Effector memory CD4-positive, alpha-beta T cell (primary cell): ENCODE results near the gene RASGRP2.

ENCODE experiments used
- DNase-seq, 3 donors: peaks; one replicate each; pipeline ENCODE4 v3.0.0-alpha.2; 2020
- H3K27ac ChIP-seq: 2 replicates; pipeline ENCODE4 v1.7.0; 2013; ENCODE audit warnings: mild to moderate bottlenecking, low read length, moderate library complexity; ENCODE audit not compliant: insufficient read depth, poor library complexity, severe bottlenecking
- H3K27me3 ChIP-seq: replicated peaks from 2 replicates; pipeline ENCODE4 v1.7.0; 2013; ENCODE audit warnings: mild to moderate bottlenecking, low read length; ENCODE audit not compliant: insufficient read depth, control insufficient read depth, poor library complexity, severe bottlenecking
- H3K36me3 ChIP-seq: 2 replicates; pipeline ENCODE4 v1.7.0; 2013; ENCODE audit warnings: mild to moderate bottlenecking, low read length, moderate library complexity; ENCODE audit not compliant: control insufficient read depth, insufficient read depth
- H3K4me1 ChIP-seq: 2 replicates; pipeline ENCODE4 v1.7.0; 2013; ENCODE audit warnings: low read length, mild to moderate bottlenecking; ENCODE audit not compliant: control insufficient read depth, insufficient read depth, poor library complexity, severe bottlenecking
- H3K4me3 ChIP-seq: 2 replicates; pipeline ENCODE4 v1.7.0; 2013; ENCODE audit warnings: low read length, low read depth, mild to moderate bottlenecking; ENCODE audit not compliant: insufficient read depth, poor library complexity, severe bottlenecking
- H3K9me3 ChIP-seq: 2 replicates; pipeline ENCODE4 v1.7.0; 2013; ENCODE audit warnings: mild to moderate bottlenecking, low read length, moderate library complexity; ENCODE audit not compliant: control insufficient read depth

RASGRP2 gene

GRCh38 chr11:64770120-64770519, 26.2 kb upstream of the RASGRP2 start:
- peaks cover 97% of the 10 kb centered on the region for H3K36me3 ChIP-seq
- DNase-seq, result no peak
- no peaks in the 10 kb centered on the region for H3K9me3 ChIP-seq
- no peak overlapping the region for H3K4me3 ChIP-seq
- peaks cover 53% of the 10 kb centered on the region for H3K4me1 ChIP-seq
- H3K27ac ChIP-seq, result no peak overlapping the region
- no peaks in the 10 kb centered on the region for H3K27me3 ChIP-seq

GRCh38 chr11:64769283-64769682, 25.3 kb upstream of the RASGRP2 start:
- Histone ChIP-seq H3K4me1 (peaks cover 59% of the 10 kb centered on the region), H3K9me3 (no peaks in the 10 kb centered on the region), H3K4me3 (no peak overlapping the region), H3K36me3 (peaks cover 95% of the 10 kb centered on the region), H3K27me3 (no peaks in the 10 kb centered on the region), H3K27ac (no peak overlapping the region)
- DNase-seq, result no peak

- H3K36me3 ChIP-seq, result peaks cover 85% of the 10 kb centered on the region
- no peak overlapping the region for H3K4me3 ChIP-seq
- H3K9me3 ChIP-seq, result no peaks in the 10 kb centered on the region
- H3K4me1 ChIP-seq, result peaks cover 60% of the 10 kb centered on the region
- no peaks in the 10 kb centered on the region for H3K27me3 ChIP-seq
- peak overlapping the region; percentile 41 for H3K27ac ChIP-seq
- no peak for DNase-seq
Observed at GRCh38 chr11:64768300-64768694, 24.4 kb upstream of the RASGRP2 start.

- H3K36me3 ChIP-seq, result peaks cover 84% of the 10 kb centered on the region
- H3K27ac ChIP-seq, result peak overlapping the region; percentile 41
- no peaks in the 10 kb centered on the region for H3K9me3 ChIP-seq
- H3K4me3 ChIP-seq, result no peak overlapping the region
- peaks cover 61% of the 10 kb centered on the region for H3K4me1 ChIP-seq
- peak; percentile 57 to 77 (median 63) for DNase-seq
- H3K27me3 ChIP-seq, result no peaks in the 10 kb centered on the region
Observed at GRCh38 chr11:64767344-64768299, 23.7 kb upstream of the RASGRP2 start.

- peaks cover 66% of the 10 kb centered on the region for H3K4me1 ChIP-seq
- H3K27ac ChIP-seq, result peak overlapping the region; percentile 41
- no peak overlapping the region for H3K4me3 ChIP-seq
- no peaks in the 10 kb centered on the region for H3K27me3 ChIP-seq
- H3K36me3 ChIP-seq, result peaks cover 82% of the 10 kb centered on the region
- no peak for DNase-seq
- no peaks in the 10 kb centered on the region for H3K9me3 ChIP-seq
Observed at GRCh38 chr11:64766881-64767280, 22.9 kb upstream of the RASGRP2 start.

- no peak for DNase-seq
- Histone ChIP-seq H3K27ac (no peak overlapping the region), H3K4me3 (no peak overlapping the region), H3K9me3 (no peaks in the 10 kb centered on the region), H3K4me1 (peaks cover 66% of the 10 kb centered on the region), H3K27me3 (no peaks in the 10 kb centered on the region), H3K36me3 (peaks cover 74% of the 10 kb centered on the region)
Observed at GRCh38 chr11:64765851-64766665, 22.1 kb upstream of the RASGRP2 start.

- H3K27me3 ChIP-seq, result no peaks in the 10 kb centered on the region
- peak overlapping the region; percentile 31 for H3K4me3 ChIP-seq
- H3K27ac ChIP-seq, result peak overlapping the region; percentile 51
- peaks cover 67% of the 10 kb centered on the region for H3K36me3 ChIP-seq
- DNase-seq, result no peak
- no peaks in the 10 kb centered on the region for H3K9me3 ChIP-seq
- H3K4me1 ChIP-seq, result peaks cover 73% of the 10 kb centered on the region
Observed at GRCh38 chr11:64765291-64765850, 21.4 kb upstream of the RASGRP2 start.

- DNase-seq, result no peak
- Histone ChIP-seq H3K4me1 (peaks cover 79% of the 10 kb centered on the region), H3K27ac (peak overlapping the region; percentile 51), H3K4me3 (peak overlapping the region; percentile 31), H3K9me3 (no peaks in the 10 kb centered on the region), H3K36me3 (peaks cover 61% of the 10 kb centered on the region), H3K27me3 (no peaks in the 10 kb centered on the region)
Observed at GRCh38 chr11:64764753-64765152, 20.8 kb upstream of the RASGRP2 start.

- peaks cover 54% of the 10 kb centered on the region for H3K36me3 ChIP-seq
- peak overlapping the region; percentile 31 for H3K4me3 ChIP-seq
- DNase-seq, result peak; percentile 24 to 61 (median 31)
- no peaks in the 10 kb centered on the region for H3K27me3 ChIP-seq
- peaks cover 83% of the 10 kb centered on the region for H3K4me1 ChIP-seq
- H3K27ac ChIP-seq, result peak overlapping the region; percentile 51
- H3K9me3 ChIP-seq, result no peaks in the 10 kb centered on the region
Observed at GRCh38 chr11:64764040-64764611, 20.2 kb upstream of the RASGRP2 start.
